Hepatocyte (in vitro differentiated cells): Measurements from ENCODE around the gene HEBP1. TPM values are rescaled to one million over a fixed set of nuclear protein-coding genes. Genes with fewer than 3 reads are reported as not detected.

Source experiments
- DNase-seq: peaks from one replicate; pipeline ENCODE4 v3.0.0-alpha.2; 2016; ENCODE audit warnings: low spot score
- H2AFZ ChIP-seq: fragments of 200-600 bp; sonication (generic); 2 replicates; pipeline ENCODE4 v1.6.0; 2016; ENCODE audit warnings: antibody characterized with exemption, mild to moderate bottlenecking
- H3K27ac ChIP-seq: fragments of 200-600 bp; sonication (generic); 2 replicates; pipeline ENCODE4 v1.5.1; 2016; ENCODE audit warnings: mild to moderate bottlenecking
- H3K27me3 ChIP-seq: fragments of 200-600 bp; sonication (generic); 2 replicates; pipeline ENCODE4 v1.6.1; 2016
- H3K36me3 ChIP-seq: fragments of 200-600 bp; sonication (generic); replicated peaks from 2 replicates; pipeline ENCODE4 v1.5.1; 2016; ENCODE audit warnings: low read depth; ENCODE audit not compliant: insufficient read depth
- H3K4me1 ChIP-seq: fragments of 200-600 bp; sonication (generic); 2 replicates; pipeline ENCODE4 v1.5.1; 2016; ENCODE audit warnings: mild to moderate bottlenecking, moderate library complexity; ENCODE audit not compliant: insufficient read depth
- H3K4me2 ChIP-seq: fragments of 200-600 bp; sonication (generic); 2 replicates; pipeline ENCODE4 v1.6.0; 2016
- H3K4me3 ChIP-seq: fragments of 200-600 bp; sonication (generic); 2 replicates; pipeline ENCODE4 v1.5.1; 2016; ENCODE audit warnings: mild to moderate bottlenecking
- H3K79me2 ChIP-seq: fragments of 200-600 bp; sonication (generic); 2 replicates; pipeline ENCODE4 v1.6.0; 2017; ENCODE audit warnings: mild to moderate bottlenecking
- H3K9me2 ChIP-seq: fragments of 200-600 bp; sonication (generic); replicated peaks from 2 replicates; pipeline ENCODE4 v1.6.0; 2017; ENCODE audit warnings: mild to moderate bottlenecking; ENCODE audit not compliant: insufficient read depth
- H3K9me3 ChIP-seq: fragments of 200-600 bp; sonication (generic); 2 replicates; pipeline ENCODE4 v1.5.1; 2016; ENCODE audit warnings: low read depth, mild to moderate bottlenecking
- H4K20me1 ChIP-seq: fragments of 200-600 bp; sonication (generic); 2 replicates; pipeline ENCODE4 v1.6.0; 2016; ENCODE audit warnings: mild to moderate bottlenecking; ENCODE audit not compliant: insufficient read depth, poor library complexity, severe bottlenecking
- CTCF ChIP-seq: fragments of 200-600 bp; sonication (generic); IDR thresholded peaks from 2 replicates; pipeline ENCODE4 v1.5.1; 2016; ENCODE audit warnings: antibody characterized with exemption, mild to moderate bottlenecking; ENCODE audit not compliant: poor library complexity
- EZH2 ChIP-seq: fragments of 200-600 bp; sonication (generic); IDR thresholded peaks from 2 replicates; pipeline ENCODE4 v1.6.1; 2016; ENCODE audit warnings: antibody characterized with exemption, mild to moderate bottlenecking, borderline replicate concordance
- EZH2phosphoT487 ChIP-seq: fragments of 200-600 bp; sonication (generic); IDR thresholded peaks from one replicate; pipeline ENCODE4 v1.6.1; 2018; ENCODE audit warnings: antibody characterized with exemption, mild to moderate bottlenecking, low read depth, moderate library complexity; ENCODE audit not compliant: unreplicated experiment, severe bottlenecking
- WGBS: methylation state at CpG from one replicate; pipeline ENCODE4 v1.1.6; 2016; ENCODE audit warnings: low lambda C conversion rate; ENCODE audit errors: missing lambda C conversion rate; 5-methylcytosine and 5-hydroxymethylcytosine counted together
- polyA plus RNA-seq: library from polyadenylated mRNA; unstranded; fragments of >200 nt; fragmentation: Nextera tagmentation; extraction: Ambion mirVana; gene quantifications from 2 replicates; pipeline ENCODE4 v1.2.1, GENCODE V29; 2016
- total RNA-seq: library from RNA; depleted of rRNA; stranded (reverse); fragments of >200 nt; gene quantifications from 2 replicates; pipeline ENCODE4 v1.2.3, GENCODE V29; 2014

The HEBP1 gene
- total and polyA plus RNA-seq, 2 experiments from 2014 or later: 30.1 to 89.5 TPM

- no peak overlapping the region for H3K27ac ChIP-seq
- no peaks in the 10 kb centered on the region for H3K36me3 ChIP-seq
- no peaks in the 10 kb centered on the region for H3K79me2 ChIP-seq
- no peaks in the 10 kb centered on the region for H3K9me3 ChIP-seq
- H2AFZ ChIP-seq: no peak overlapping the region
- no peak for TF ChIP-seq EZH2
- no peak for TF ChIP-seq EZH2phosphoT487
- no peak for TF ChIP-seq CTCF
- no peaks in the 10 kb centered on the region for H4K20me1 ChIP-seq
- no peaks in the 10 kb centered on the region for H3K4me1 ChIP-seq
- H3K27me3 ChIP-seq: no peaks in the 10 kb centered on the region
- 78% methylated on average over 5 of the region's 5 CpGs for WGBS
- no peak overlapping the region for H3K4me3 ChIP-seq
- no peak overlapping the region for H3K4me2 ChIP-seq
- no peaks in the 10 kb centered on the region for H3K9me2 ChIP-seq
- DNase-seq: no peak
Measured at GRCh38 chr12:12960639-12961209, 39.3 kb downstream of the HEBP1 start.

GRCh38 chr12:12958886-12959285 lies 41.2 kb downstream of the HEBP1 start:
- no peaks in the 10 kb centered on the region for H3K4me1 ChIP-seq
- no peaks in the 10 kb centered on the region for H3K27me3 ChIP-seq
- TF ChIP-seq EZH2phosphoT487 (no peak), CTCF (no peak), EZH2 (no peak)
- H3K79me2 ChIP-seq: no peaks in the 10 kb centered on the region
- no peak overlapping the region for H3K27ac ChIP-seq
- no peaks in the 10 kb centered on the region for H4K20me1 ChIP-seq
- DNase-seq: no peak
- H3K9me2 ChIP-seq: no peaks in the 10 kb centered on the region
- no peaks in the 10 kb centered on the region for H3K9me3 ChIP-seq
- 69% methylated on average over 7 of the region's 7 CpGs for WGBS
- H3K4me2 ChIP-seq: no peak overlapping the region
- no peak overlapping the region for H3K4me3 ChIP-seq
- no peak overlapping the region for H2AFZ ChIP-seq
- no peaks in the 10 kb centered on the region for H3K36me3 ChIP-seq

GRCh38 chr12:12954878-12955625 lies 45.0 kb downstream of the HEBP1 start:
- Histone ChIP-seq H3K9me3 (no peaks in the 10 kb centered on the region), H3K79me2 (no peaks in the 10 kb centered on the region), H3K4me3 (no peak overlapping the region), H3K4me1 (no peaks in the 10 kb centered on the region), H3K4me2 (no peak overlapping the region), H4K20me1 (no peaks in the 10 kb centered on the region), H2AFZ (no peak overlapping the region), H3K36me3 (no peaks in the 10 kb centered on the region), H3K27me3 (no peaks in the 10 kb centered on the region), H3K27ac (no peak overlapping the region), H3K9me2 (no peaks in the 10 kb centered on the region)
- WGBS: 98% methylated on average over 6 of the region's 6 CpGs
- TF ChIP-seq EZH2phosphoT487 (no peak), CTCF (no peak), EZH2 (no peak)
- no peak for DNase-seq
